Right atrium auricular region (tissue), 2 donors: ENCODE measurements around the gene CHIT1. TPM values are rescaled to one million over a fixed set of nuclear protein-coding genes. Genes with fewer than 3 reads are reported as not detected.

Experiments
- DNase-seq: peaks from one replicate; pipeline ENCODE4 v3.0.0-alpha.2; 2019; ENCODE audit warnings: low spot score
- H3K27ac ChIP-seq, 2 donors: fragments of 200-600 bp; sonication (generic); 1 replicate in 1 of 2; 2 replicates in 1 of 2; pipeline ENCODE4 v1.5.1; 2016 to 2019
- H3K27me3 ChIP-seq, 2 donors: fragments of 200-600 bp; sonication (generic); one replicate each; pipeline versions ENCODE4 v1.5.1 to v1.6.0; 2017 to 2019
- H3K36me3 ChIP-seq: fragments of 200-600 bp; sonication (generic); one replicate; pipeline ENCODE4 v1.5.1; 2016
- H3K4me1 ChIP-seq, 2 donors: fragments of 200-600 bp; sonication (generic); one replicate each; pipeline versions ENCODE4 v1.5.1 to v1.6.0; 2017 to 2019
- H3K4me3 ChIP-seq, 2 donors: fragments of 200-600 bp; sonication (generic); 1 replicate in 1 of 2; 2 replicates in 1 of 2; pipeline ENCODE4 v1.5.1; 2017 to 2019; ENCODE audit warnings: mild to moderate bottlenecking in 1 of 2, moderate library complexity in 1 of 2
- H3K9me3 ChIP-seq, 2 donors: fragments of 200-600 bp; sonication (generic); one replicate each; pipeline ENCODE4 v1.5.1; 2019
- total RNA-seq, 2 donors: library from RNA; depleted of rRNA; stranded (reverse); fragments of >200 nt; gene quantifications; one replicate each; pipeline ENCODE4 v1.1.0, GENCODE V29; 2016
- TF ChIP-seq, protein P1 (sequence below), 2 donors: fragments of 200-600 bp; sonication (generic); IDR thresholded peaks; one replicate each; pipeline ENCODE4 v1.5.1; 2019; ENCODE audit warnings: antibody characterized with exemption in 2 of 2

The CHIT1 gene
- total RNA-seq, 2 donors from 2014 or later = not detected

DNA sequence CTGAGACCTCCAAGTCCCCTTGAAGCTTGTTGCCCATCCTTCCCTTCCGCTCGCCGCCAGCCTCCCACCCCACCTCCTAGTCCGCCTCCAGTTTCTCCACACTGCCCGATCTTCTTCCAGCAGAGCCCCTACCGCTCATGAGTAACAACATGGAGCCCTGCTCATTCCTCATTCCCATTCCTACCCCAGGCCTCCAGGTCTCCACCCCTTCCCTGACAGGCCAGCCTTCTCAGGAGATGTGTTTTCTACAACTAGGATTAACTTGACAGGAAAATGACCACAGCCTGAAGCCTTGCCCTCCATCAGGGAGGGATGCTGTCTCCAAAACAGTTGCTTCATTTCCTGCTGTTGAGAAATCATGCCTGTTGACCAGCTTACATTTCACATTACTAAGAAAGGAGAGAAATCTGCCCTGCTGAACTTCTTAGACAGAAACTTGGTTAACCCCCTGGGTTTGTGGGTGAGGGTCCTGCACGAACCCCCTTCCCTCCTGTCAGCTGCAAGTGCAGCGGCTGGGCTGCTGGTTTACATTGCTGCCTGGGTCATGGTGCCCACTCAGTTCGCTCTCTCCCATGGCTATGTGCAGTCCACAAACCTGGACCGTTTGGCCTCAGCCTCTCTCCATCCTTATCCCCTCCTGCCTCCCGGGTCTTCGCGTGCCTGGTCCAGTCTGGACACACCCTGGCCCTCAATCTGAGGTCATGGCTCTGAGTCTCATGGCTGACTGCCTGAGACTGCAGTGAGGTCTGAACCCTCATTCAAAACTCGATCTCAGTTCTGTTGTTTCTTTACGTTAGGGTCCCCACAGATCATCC, 26.8 kb downstream of the CHIT1 start:
- Histone ChIP-seq H3K27me3 (no peaks in the 10 kb centered on the region), H3K36me3 (no peaks in the 10 kb centered on the region), H3K4me1 (peaks cover 0 to 32% of the 10 kb centered on the region in 2 donors), H3K9me3 (no peaks in the 10 kb centered on the region), H3K27ac (peak overlapping the region; percentile 59 to 76), H3K4me3 (no peak overlapping the region)
- DNase-seq = peak; percentile 83
- TF ChIP-seq, protein P1, sequence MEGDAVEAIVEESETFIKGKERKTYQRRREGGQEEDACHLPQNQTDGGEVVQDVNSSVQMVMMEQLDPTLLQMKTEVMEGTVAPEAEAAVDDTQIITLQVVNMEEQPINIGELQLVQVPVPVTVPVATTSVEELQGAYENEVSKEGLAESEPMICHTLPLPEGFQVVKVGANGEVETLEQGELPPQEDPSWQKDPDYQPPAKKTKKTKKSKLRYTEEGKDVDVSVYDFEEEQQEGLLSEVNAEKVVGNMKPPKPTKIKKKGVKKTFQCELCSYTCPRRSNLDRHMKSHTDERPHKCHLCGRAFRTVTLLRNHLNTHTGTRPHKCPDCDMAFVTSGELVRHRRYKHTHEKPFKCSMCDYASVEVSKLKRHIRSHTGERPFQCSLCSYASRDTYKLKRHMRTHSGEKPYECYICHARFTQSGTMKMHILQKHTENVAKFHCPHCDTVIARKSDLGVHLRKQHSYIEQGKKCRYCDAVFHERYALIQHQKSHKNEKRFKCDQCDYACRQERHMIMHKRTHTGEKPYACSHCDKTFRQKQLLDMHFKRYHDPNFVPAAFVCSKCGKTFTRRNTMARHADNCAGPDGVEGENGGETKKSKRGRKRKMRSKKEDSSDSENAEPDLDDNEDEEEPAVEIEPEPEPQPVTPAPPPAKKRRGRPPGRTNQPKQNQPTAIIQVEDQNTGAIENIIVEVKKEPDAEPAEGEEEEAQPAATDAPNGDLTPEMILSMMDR (IDR thresholded peaks at IDR 0.05) = no peak

DNA sequence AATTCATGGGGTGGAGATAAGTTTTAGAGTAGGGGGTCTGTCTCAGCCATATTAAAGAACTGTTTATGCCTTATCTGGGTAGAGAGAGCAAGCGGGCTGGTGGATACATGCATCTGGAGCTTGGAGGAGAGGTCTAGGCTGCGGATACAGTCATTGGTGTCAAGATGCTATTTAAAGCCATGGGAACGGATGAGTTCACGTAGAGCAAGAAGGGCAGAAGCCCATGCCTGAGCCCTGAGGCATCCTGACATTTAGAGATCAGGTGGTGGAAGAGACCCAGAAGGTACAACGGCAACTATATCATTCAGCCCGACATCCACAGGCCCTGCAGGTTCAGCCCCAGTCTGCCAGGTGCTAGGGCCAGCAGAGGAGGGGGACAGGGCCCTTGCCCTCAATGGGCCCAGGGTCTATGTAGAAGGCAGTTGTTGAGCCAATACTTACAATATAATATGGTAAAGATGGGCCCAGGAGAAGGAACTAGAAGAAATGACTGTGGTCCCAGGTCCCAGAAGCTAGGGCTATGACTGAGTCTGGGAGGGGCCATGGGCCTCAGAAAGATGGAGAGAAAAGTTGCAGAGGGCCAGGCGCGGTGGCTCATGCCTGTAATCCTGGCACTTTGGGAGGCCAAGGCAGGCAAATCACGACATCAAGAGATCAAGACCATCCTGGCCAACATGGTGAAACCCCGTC, 27.8 kb downstream of the CHIT1 start:
- Histone ChIP-seq H3K36me3 (no peaks in the 10 kb centered on the region), H3K27me3 (no peaks in the 10 kb centered on the region), H3K4me1 (peaks cover 0 to 32% of the 10 kb centered on the region in 2 donors), H3K9me3 (no peaks in the 10 kb centered on the region), H3K4me3 (no peak overlapping the region), H3K27ac (peak overlapping the region; percentile 51 to 76)
- no peak for DNase-seq
- TF ChIP-seq, protein P1 (IDR thresholded peaks at IDR 0.05) = no peak

DNA sequence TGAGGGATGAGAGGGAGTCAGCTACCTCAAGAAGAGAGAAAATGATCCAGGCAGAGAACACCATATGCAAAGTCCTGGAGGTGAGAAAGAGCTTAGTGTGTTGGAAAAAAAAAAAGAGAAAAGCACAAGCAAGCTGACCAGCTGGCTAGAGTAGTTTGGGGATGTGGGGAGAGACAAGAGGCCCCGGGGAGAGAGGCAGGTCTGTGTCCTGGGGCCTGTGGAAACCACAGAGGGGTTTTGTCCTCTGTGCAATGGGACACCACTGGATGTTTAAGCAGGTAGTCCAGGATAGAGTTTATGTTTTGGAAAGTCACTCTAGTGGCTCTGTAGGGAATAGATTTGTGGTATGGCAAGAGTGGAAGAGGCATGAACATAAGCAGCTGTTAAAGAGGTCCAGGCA, 28.6 kb downstream of the CHIT1 start:
- H3K4me3 ChIP-seq = no peak overlapping the region
- H3K36me3 ChIP-seq = no peaks in the 10 kb centered on the region
- no peak for DNase-seq
- H3K4me1 ChIP-seq = peaks cover 0 to 32% of the 10 kb centered on the region in 2 donors
- H3K27ac ChIP-seq = peak overlapping the region; percentile 52 to 76
- TF ChIP-seq, protein P1 (IDR thresholded peaks at IDR 0.05) = no peak
- H3K27me3 ChIP-seq = no peaks in the 10 kb centered on the region
- H3K9me3 ChIP-seq = no peaks in the 10 kb centered on the region

DNA sequence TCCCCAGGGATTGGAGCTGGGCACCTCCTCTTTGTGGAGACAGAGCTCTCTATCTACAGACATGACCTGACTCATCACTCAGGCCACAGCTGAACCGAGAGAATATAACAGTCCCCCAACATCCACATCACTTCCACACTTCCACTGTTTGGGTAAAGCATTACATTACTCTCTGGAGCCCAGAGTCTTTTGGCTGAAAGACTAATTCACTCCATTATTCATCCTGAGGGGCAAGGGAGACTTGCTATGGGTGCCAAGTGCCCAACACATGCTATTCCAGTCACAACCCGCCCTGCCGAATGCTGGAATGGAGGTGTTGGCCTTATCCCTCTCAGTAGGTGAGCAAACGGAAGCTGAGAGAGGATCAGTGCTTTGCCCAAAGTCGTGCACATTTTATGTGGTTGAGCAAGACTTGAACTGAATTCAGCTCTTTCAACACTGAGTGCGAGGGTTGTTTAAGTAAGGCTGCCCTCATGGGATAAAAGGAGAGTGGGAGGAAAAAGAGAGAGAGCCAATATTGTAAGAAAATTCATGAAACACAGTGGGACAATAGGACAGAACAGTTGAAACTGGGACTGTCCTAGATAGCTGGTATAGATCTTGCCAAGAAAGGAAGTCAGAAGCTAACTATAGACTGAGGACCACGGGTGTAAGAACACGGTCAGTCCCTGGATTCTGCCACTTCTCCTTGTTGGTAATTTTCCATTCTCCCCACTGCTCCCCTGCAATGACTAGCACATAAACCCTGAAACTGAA, 29.5 kb downstream of the CHIT1 start:
- DNase-seq = peak; percentile 73
- no peaks in the 10 kb centered on the region for H3K36me3 ChIP-seq
- TF ChIP-seq, protein P1 (IDR thresholded peaks at IDR 0.05) = no peak
- no peak overlapping the region for H3K4me3 ChIP-seq
- H3K27ac ChIP-seq = peak overlapping the region; percentile 52 to 76
- peaks cover 0 to 32% of the 10 kb centered on the region in 2 donors for H3K4me1 ChIP-seq
- H3K9me3 ChIP-seq = no peaks in the 10 kb centered on the region
- no peaks in the 10 kb centered on the region for H3K27me3 ChIP-seq

DNA sequence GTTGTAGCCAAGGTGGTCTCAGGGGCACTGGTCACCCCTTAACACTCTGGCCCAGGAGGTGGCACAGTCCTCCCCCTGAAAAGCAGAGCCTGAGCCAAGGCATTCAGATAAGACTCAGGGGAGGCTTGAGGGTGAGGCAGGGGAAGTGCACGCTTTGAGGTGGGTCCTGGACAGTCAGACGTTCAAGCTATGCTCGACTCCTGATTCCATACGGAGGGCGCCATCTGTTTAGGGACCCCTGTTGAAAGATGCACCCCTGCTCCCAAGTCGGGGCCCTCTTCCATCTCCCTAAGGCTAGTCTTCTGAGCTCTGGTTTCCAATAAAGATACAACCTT, 30.0 kb downstream of the CHIT1 start:
- TF ChIP-seq, protein P1 (IDR thresholded peaks at IDR 0.05) = no peak
- no peaks in the 10 kb centered on the region for H3K36me3 ChIP-seq
- H3K9me3 ChIP-seq = no peaks in the 10 kb centered on the region
- H3K4me1 ChIP-seq = peaks cover 0 to 32% of the 10 kb centered on the region in 2 donors
- DNase-seq = no peak
- no peak overlapping the region for H3K4me3 ChIP-seq
- peak overlapping the region; percentile 52 to 76 for H3K27ac ChIP-seq
- no peaks in the 10 kb centered on the region for H3K27me3 ChIP-seq
